GM12801 (cell line): ENCODE results near the gene SIGLEC7.

Source experiments
- CTCF ChIP-seq: IDR thresholded peaks from one replicate; pipeline ENCODE4 v1.5.1; 2011; ENCODE audit warnings: control low read depth; ENCODE audit not compliant: insufficient read length; ENCODE audit errors: extremely low read depth

Gene SIGLEC7

GRCh38 chr19:51163257-51163656, 21.2 kb downstream of the SIGLEC7 start:
- no peak for TF ChIP-seq CTCF

- no peak for TF ChIP-seq CTCF
These were observed 22.1 kb downstream of the SIGLEC7 start for GRCh38 chr19:51164215-51164614.

- TF ChIP-seq CTCF = no peak
These were observed 24.9 kb downstream of the SIGLEC7 start for GRCh38 chr19:51166846-51167490.

GRCh38 chr19:51168564-51169282, 26.6 kb downstream of the SIGLEC7 start:
- TF ChIP-seq CTCF = no peak

GRCh38 chr19:51172223-51172622, 30.1 kb downstream of the SIGLEC7 start:
- TF ChIP-seq CTCF = no peak

- TF ChIP-seq CTCF = no peak
These were observed 31.6 kb downstream of the SIGLEC7 start for GRCh38 chr19:51173681-51174080.

GRCh38 chr19:51179256-51179655, 37.2 kb downstream of the SIGLEC7 start:
- TF ChIP-seq CTCF = no peak
